OCI-LY7 (cell line): ENCODE measurements around the gene DLGAP1.

Source experiments
- CTCF ChIP-seq: fragments of 200-600 bp; sonication (generic); conservative IDR thresholded peaks from 2 replicates; pipeline ENCODE4 v1.5.1; 2014; ENCODE audit warnings: mild to moderate bottlenecking, antibody characterized with exemption, low read length, moderate library complexity, mixed read lengths
- EZH2phosphoT487 ChIP-seq: fragments of 200-600 bp; sonication (generic); IDR thresholded peaks from 2 replicates; pipeline ENCODE4 v1.6.1; 2018; ENCODE audit warnings: low read depth, borderline replicate concordance, mild to moderate bottlenecking, mixed run types, antibody characterized with exemption, low read length, moderate library complexity, mixed read lengths

GRCh38 chr18:3599195-3599594, 855.9 kb downstream of the DLGAP1 start:
- TF ChIP-seq CTCF = no peak
- no peak for TF ChIP-seq EZH2phosphoT487
